Liver (tissue), 9 donors: ENCODE measurements around the gene CELA1. TPM values are rescaled to one million over a fixed set of nuclear protein-coding genes. Genes with fewer than 3 reads are reported as not detected.
"Not testable (repeated sequence)": the region's sequence is repeated elsewhere in the genome, so short reads cannot be mapped to it uniquely, and the experiment has no call there.

Experiments
- DNase-seq: peaks from one replicate; pipeline ENCODE4 v3.0.0-alpha.2; 2017; ENCODE audit warnings: low spot score
- H3K27ac ChIP-seq, 2 donors: one replicate each; pipeline ENCODE4 v1.7.0; 2013; ENCODE audit warnings: inconsistent platforms in 2 of 2, low read length in 2 of 2, control low read depth in 1 of 2, low read depth in 1 of 2, mild to moderate bottlenecking in 1 of 2
- H3K27me3 ChIP-seq, 4 donors: one replicate each; pipeline versions ENCODE4 v1.6.1 to v1.7.0; 2013; ENCODE audit warnings: low read length in 3 of 4, inconsistent platforms in 1 of 4, mild to moderate bottlenecking in 1 of 4, moderate library complexity in 1 of 4; ENCODE audit not compliant: control insufficient read depth in 4 of 4, insufficient read depth in 4 of 4
- H3K36me3 ChIP-seq, 4 donors: one replicate each; pipeline versions ENCODE4 v1.6.1 to v1.7.0; 2013; ENCODE audit warnings: low read length in 3 of 4, mild to moderate bottlenecking in 3 of 4, low read depth in 1 of 4, moderate library complexity in 1 of 4; ENCODE audit not compliant: control insufficient read depth in 4 of 4, insufficient read depth in 3 of 4
- H3K4me1 ChIP-seq, 4 donors: one replicate each; pipeline versions ENCODE4 v1.6.1 to v1.7.0; 2013; ENCODE audit warnings: low read length in 3 of 4, mild to moderate bottlenecking in 3 of 4, moderate library complexity in 1 of 4; ENCODE audit not compliant: control insufficient read depth in 4 of 4, insufficient read depth in 4 of 4
- H3K4me3 ChIP-seq, 3 donors: one replicate each; pipeline versions ENCODE4 v1.6.1 to v1.7.0; 2013; ENCODE audit warnings: low read length in 3 of 3, control low read depth in 1 of 3, low read depth in 1 of 3, mild to moderate bottlenecking in 1 of 3
- H3K9ac ChIP-seq, 2 donors: one replicate each; pipeline ENCODE4 v1.7.0; 2013; ENCODE audit warnings: low read length in 2 of 2, mild to moderate bottlenecking in 2 of 2, moderate library complexity in 2 of 2, control low read depth in 1 of 2, low read depth in 1 of 2
- H3K9me3 ChIP-seq, 4 donors: one replicate each; pipeline versions ENCODE4 v1.6.1 to v1.7.0; 2013; ENCODE audit warnings: low read length in 3 of 4; ENCODE audit not compliant: control insufficient read depth in 4 of 4
- ATF3 ChIP-seq: IDR thresholded peaks from 2 replicates; pipeline ENCODE4 v1.6.1; 2016; ENCODE audit warnings: antibody characterized with exemption
- CTCF ChIP-seq: fragments of 150-350 bp; IDR thresholded peaks from 2 replicates; pipeline ENCODE4 v1.5.1; 2017; ENCODE audit warnings: improper control_type of control experiment, low read depth, low read length; ENCODE audit not compliant: missing input control
- EGR1 ChIP-seq, 2 donors: IDR thresholded peaks; 2 replicates each; pipeline ENCODE4 v1.6.1; 2016 to 2018; ENCODE audit warnings: antibody characterized with exemption in 2 of 2, low read depth in 2 of 2
- FOXA1 ChIP-seq: IDR thresholded peaks from 2 replicates; pipeline ENCODE4 v1.6.1; 2016; ENCODE audit warnings: antibody characterized with exemption
- HNF4A ChIP-seq, 2 donors: conservative IDR thresholded peaks; 2 replicates each; pipeline ENCODE4 v1.6.1; 2016; ENCODE audit warnings: antibody characterized with exemption in 2 of 2, mild to moderate bottlenecking in 2 of 2
- MAX ChIP-seq: IDR thresholded peaks from 2 replicates; pipeline ENCODE4 v1.6.1; 2016; ENCODE audit warnings: antibody characterized with exemption
- RAD21 ChIP-seq, 2 donors: IDR thresholded peaks; 2 replicates each; pipeline ENCODE4 v1.6.1; 2016; ENCODE audit warnings: antibody characterized with exemption in 2 of 2, mild to moderate bottlenecking in 2 of 2
- REST ChIP-seq: IDR thresholded peaks from 2 replicates; pipeline ENCODE4 v1.6.1; 2016; ENCODE audit warnings: antibody characterized with exemption, mild to moderate bottlenecking
- TAF1 ChIP-seq: conservative IDR thresholded peaks from 2 replicates; pipeline ENCODE4 v1.6.1; 2016; ENCODE audit warnings: antibody characterized with exemption, mild to moderate bottlenecking
- YY1 ChIP-seq: IDR thresholded peaks from 2 replicates; pipeline ENCODE4 v1.6.1; 2016; ENCODE audit warnings: antibody characterized with exemption, mild to moderate bottlenecking
- WGBS: extraction: QIAGEN DNeasy Blood & Tissue Kit; methylation state at CpG from one replicate; pipeline ENCODE4 v1.1.7; 2013; 5-methylcytosine and 5-hydroxymethylcytosine counted together
- polyA plus RNA-seq, 2 donors: library from polyadenylated mRNA; stranded (reverse) in 1 of 2; unstranded in 1 of 2; fragments of 200-250 nt in 1 of 2; fragments of >200 nt in 1 of 2; fragmentation: Nextera tagmentation in 1 of 2; extraction: Ambion mirVana in 1 of 2; gene quantifications; one replicate each; pipeline versions ENCODE4 v1.2.1 to v1.2.3, GENCODE V29; 2013 to 2015
- total RNA-seq, 2 donors: library from RNA; depleted of rRNA; stranded (reverse); fragments of >200 nt; gene quantifications; one replicate each; pipeline ENCODE4 v1.2.3, GENCODE V29; 2014
- donor health status: healthy.
- donor health status: healthy.
- donor health status: healthy.
- donor health status: healthy.
- donor health status: healthy.

CELA1 gene
- total and polyA plus RNA-seq, 4 donors, result not detected

GRCh38 chr12:51318846-51319599 is 27.5 kb downstream of the CELA1 start:
- Histone ChIP-seq H3K27me3 (no peaks in the 10 kb centered on the region), H3K27ac (peak overlapping the region; percentile 1 to 59), H3K4me1 (no peaks in the 10 kb centered on the region), H3K36me3 (no peaks in the 10 kb centered on the region), H3K9ac (no peak overlapping the region), H3K9me3 (no peaks in the 10 kb centered on the region), H3K4me3 (no peak overlapping the region)
- TF ChIP-seq CTCF, result no peak
- TF ChIP-seq ATF3, result no peak
- TF ChIP-seq MAX, result no peak
- no peak for TF ChIP-seq YY1
- TF ChIP-seq FOXA1, result no peak
- TF ChIP-seq TAF1, result no peak
- no peak for TF ChIP-seq RAD21 (IDR thresholded peaks at IDR 0.05)
- no peak for TF ChIP-seq EGR1 (IDR thresholded peaks at IDR 0.05; ENCODE audit: low read depth in 2 of 2)
- no peak for TF ChIP-seq REST
- 63% methylated on average over 3 of the region's 3 CpGs for WGBS
- DNase-seq, result no peak

GRCh38 chr12:51318057-51318806 is 28.2 kb downstream of the CELA1 start:
- not testable (repeated sequence) for H3K27me3 ChIP-seq, H3K4me3 ChIP-seq, DNase-seq, H3K36me3 ChIP-seq, H3K27ac ChIP-seq, H3K4me1 ChIP-seq, H3K9ac ChIP-seq, H3K9me3 ChIP-seq
- WGBS, result 89% methylated on average over 8 of the region's 8 CpGs

GRCh38 chr12:51311389-51311788 is 35.1 kb downstream of the CELA1 start:
- TF ChIP-seq HNF4A (conservative IDR thresholded peaks at IDR 0.05), result no peak
- 98% methylated on average over 1 of the region's 1 CpG for WGBS

More at GRCh38 chr12:51311389-51311788, 35.1 kb downstream of the CELA1 start:
- Histone ChIP-seq H3K27me3 (no peaks in the 10 kb centered on the region), H3K9me3 (no peaks in the 10 kb centered on the region), H3K27ac (no peak overlapping the region), H3K36me3 (no peaks in the 10 kb centered on the region), H3K4me1 (no peaks in the 10 kb centered on the region), H3K4me3 (no peak overlapping the region), H3K9ac (no peak overlapping the region)
- no peak for DNase-seq
